A673 (cell line): Measurements from ENCODE around the gene CLNK. TPM values are rescaled to one million over a fixed set of nuclear protein-coding genes. Genes with fewer than 3 reads are reported as not detected.

Experiments used
- BruUV-seq: library from RNA; stranded (reverse); fragments of 400-500 nt; replicated peaks from 2 replicates; lab custom pipeline; 2021; lab: Mats Ljungman, UMichigan
- CTCF ChIA-PET: fragments of 300-600 bp; sonication (Branson Sonifier 250); formaldehyde crosslinking; loops from one replicate; lab custom pipeline; 2022; ENCODE audit warnings: antibody characterized with exemption; lab: Charles Lee
- POLR2A ChIA-PET: fragments of 300-600 bp; sonication (Branson Sonifier 250); formaldehyde crosslinking; loops from one replicate; lab custom pipeline; 2022; ENCODE audit warnings: antibody characterized with exemption; ENCODE audit not compliant: low non-redundant PET; lab: Charles Lee
- DNase-seq: peaks from one replicate; pipeline ENCODE4 v3.0.0-alpha.2; 2015; ENCODE audit warnings: low spot score
- H3K27ac ChIP-seq: fragments of 200-600 bp; sonication (generic); 2 replicates; pipeline ENCODE4 v1.5.1; 2016; ENCODE audit warnings: mixed run types, low read depth, mild to moderate bottlenecking, mixed read lengths, antibody characterized with exemption, low read length; ENCODE audit not compliant: poor library complexity, severe bottlenecking
- H3K27me3 ChIP-seq: fragments of 200-600 bp; sonication (generic); replicated peaks from 2 replicates; pipeline ENCODE4 v1.6.1; 2017; ENCODE audit warnings: mixed run types, low read depth, mild to moderate bottlenecking, mixed read lengths, antibody characterized with exemption, low read length; ENCODE audit not compliant: insufficient read depth, poor library complexity
- H3K36me3 ChIP-seq: fragments of 200-600 bp; sonication (generic); 2 replicates; pipeline ENCODE4 v1.6.1; 2016; ENCODE audit warnings: mixed run types, mild to moderate bottlenecking, mixed read lengths, antibody characterized with exemption, low read length; ENCODE audit not compliant: insufficient read depth, poor library complexity, severe bottlenecking
- H3K4me1 ChIP-seq: fragments of 200-600 bp; sonication (generic); 2 replicates; pipeline ENCODE4 v1.6.1; 2017; ENCODE audit warnings: mixed run types, mild to moderate bottlenecking, mixed read lengths, antibody characterized with exemption, low read length; ENCODE audit not compliant: insufficient read depth, poor library complexity, severe bottlenecking
- H3K4me3 ChIP-seq: fragments of 200-600 bp; sonication (generic); 2 replicates; pipeline ENCODE4 v1.5.1; 2016; ENCODE audit warnings: low read depth, mixed run types, mild to moderate bottlenecking, mixed read lengths, low read length; ENCODE audit not compliant: poor library complexity, severe bottlenecking
- H3K9me3 ChIP-seq: fragments of 200-600 bp; sonication (generic); 2 replicates; pipeline ENCODE4 v1.6.1; 2016; ENCODE audit warnings: mixed run types, low read depth, mild to moderate bottlenecking, mixed read lengths, antibody characterized with exemption, low read length; ENCODE audit not compliant: poor library complexity, severe bottlenecking
- CTCF ChIP-seq: fragments of 300-800, 200-600 bp; sonication (generic); conservative IDR thresholded peaks from 2 replicates; pipeline ENCODE4 v1.5.1; 2017; ENCODE audit warnings: low read depth, mild to moderate bottlenecking, antibody characterized with exemption, low read length, moderate library complexity, mixed read lengths
- EZH2 ChIP-seq: fragments of 200-600 bp; sonication (generic); IDR thresholded peaks from 2 replicates; pipeline ENCODE4 v1.6.1; 2017; ENCODE audit warnings: borderline replicate concordance, low read depth, mild to moderate bottlenecking, mixed read lengths, antibody characterized with exemption, low read length; ENCODE audit not compliant: poor library complexity, severe bottlenecking
- intact Hi-C: fragments of 100-400 bp; cut with micrococcal nuclease; formaldehyde crosslinking; loops from one replicate; pipeline ENCODE4 v1.10.0; 2022; ENCODE audit not compliant: unreplicated experiment
- total RNA-seq: library from RNA; stranded (reverse); gene quantifications from 2 replicates; pipeline ENCODE4 v1.2.3, GENCODE V29; 2021

The CLNK gene
- total RNA-seq, 1 experiment from 2014 or later = not detected

- no TSS peak for BruUV-seq
- intact Hi-C loops = no loop called here
- Histone ChIP-seq H3K36me3 (no peaks in the 10 kb centered on the region), H3K4me3 (no peak overlapping the region), H3K9me3 (no peaks in the 10 kb centered on the region), H3K4me1 (no peaks in the 10 kb centered on the region), H3K27me3 (peaks cover 2% of the 10 kb centered on the region), H3K27ac (no peak overlapping the region)
- ChIA-PET POLR2A (no interaction called here), CTCF (no interaction called here)
- no peak for DNase-seq
- no peak for TF ChIP-seq CTCF
- TF ChIP-seq EZH2 = no peak
Observed at GRCh38 chr4:10527438-10527837, 157.1 kb downstream of the CLNK start.

GRCh38 chr4:10526429-10527222, 157.9 kb downstream of the CLNK start:
- no peaks in the 10 kb centered on the region for H3K27me3 ChIP-seq
- H3K36me3 ChIP-seq = no peaks in the 10 kb centered on the region
- POLR2A ChIA-PET = no interaction called here
- no peak for DNase-seq
- TF ChIP-seq EZH2 (no peak), CTCF (no peak)
- BruUV-seq = no TSS peak
- intact Hi-C loops = no loop called here
- no peaks in the 10 kb centered on the region for H3K4me1 ChIP-seq
- no peak overlapping the region for H3K27ac ChIP-seq
- CTCF ChIA-PET = no interaction called here
- H3K4me3 ChIP-seq = no peak overlapping the region
- H3K9me3 ChIP-seq = no peaks in the 10 kb centered on the region

DNA sequence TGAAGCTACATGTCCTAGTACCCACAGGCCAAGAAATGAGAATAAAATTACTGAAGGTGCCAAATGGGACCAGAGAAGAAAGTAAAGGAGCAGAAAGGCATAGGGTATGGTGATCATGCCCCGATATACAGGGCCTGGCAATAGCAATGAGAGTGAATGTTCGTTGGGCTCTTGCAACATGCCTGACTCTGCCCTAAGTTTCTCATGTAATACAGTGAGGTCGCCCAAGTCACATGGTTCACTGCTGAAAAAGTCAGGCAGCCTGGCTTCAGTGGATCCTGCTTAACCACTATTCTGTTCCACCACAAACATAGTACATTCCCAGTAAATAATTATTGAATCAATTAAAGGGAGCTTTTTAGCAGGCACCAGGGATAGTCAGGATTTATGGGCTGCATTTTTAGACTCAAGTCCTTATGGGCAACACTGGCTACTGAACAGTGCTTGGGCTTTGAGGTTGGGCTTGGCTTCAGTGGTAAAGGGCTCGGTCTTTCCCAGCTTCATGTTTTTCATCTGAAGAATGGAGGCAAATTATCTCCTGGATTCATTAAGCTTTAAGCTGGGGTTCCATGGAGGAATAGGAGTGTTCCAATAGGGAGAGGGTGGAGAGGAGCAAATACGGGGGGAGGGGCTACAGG, 160.3 kb downstream of the CLNK start:
- Histone ChIP-seq H3K9me3 (no peaks in the 10 kb centered on the region), H3K4me3 (no peak overlapping the region), H3K36me3 (no peaks in the 10 kb centered on the region), H3K27ac (no peak overlapping the region), H3K27me3 (no peaks in the 10 kb centered on the region), H3K4me1 (no peaks in the 10 kb centered on the region)
- no TSS peak for BruUV-seq
- intact Hi-C loops = no loop called here
- TF ChIP-seq CTCF (no peak), EZH2 (no peak)
- DNase-seq = no peak
- ChIA-PET CTCF (no interaction called here), POLR2A (interaction anchor here (0.7 kb wide), 1 partner anchor 609 kb away, joined by 3 read pairs; no protein-coding TSS in a partner anchor)
